Activated CD4-positive, alpha-beta T cell treated with anti-CD3 and anti-CD28 coated beads, Interleukin-2, amount 50 U/mL, for 24 hours (primary cell): ENCODE results near the gene TRPM2.

ENCODE experiments used
- DNase-seq, 2 donors: peaks; one replicate each; pipeline ENCODE4 v3.0.0-alpha.2; 2020; ENCODE audit warnings: low read depth in 1 of 2, low spot score in 1 of 2

TRPM2 gene

GRCh38 chr21:44374601-44375280, 21.3 kb downstream of the TRPM2 start:
- no peak for DNase-seq

- DNase-seq = no peak
These were observed 21.8 kb downstream of the TRPM2 start for GRCh38 chr21:44375281-44375651.

DNA sequence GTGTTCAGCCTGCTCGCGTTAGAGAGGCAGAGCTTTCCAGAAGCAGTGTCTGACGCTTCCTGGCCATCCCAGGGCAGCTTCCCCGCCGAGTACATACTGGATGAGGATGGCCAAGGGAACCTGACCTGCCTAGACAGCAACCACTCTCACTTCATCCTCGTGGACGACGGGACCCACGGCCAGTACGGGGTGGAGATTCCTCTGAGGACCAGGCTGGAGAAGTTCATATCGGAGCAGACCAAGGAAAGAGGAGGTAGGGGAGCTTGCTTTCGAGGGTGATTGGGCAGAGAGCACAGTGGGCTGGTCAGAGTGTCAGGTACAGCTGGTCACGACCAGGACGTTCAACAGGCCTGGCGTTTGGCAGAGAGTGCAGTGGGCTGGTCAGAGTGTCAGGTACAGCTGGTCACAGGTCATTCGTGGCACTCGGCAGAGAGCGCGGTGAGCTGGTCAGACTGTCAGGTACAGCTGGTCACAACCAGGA, 22.4 kb downstream of the TRPM2 start:
- DNase-seq = no peak

GRCh38 chr21:44376606-44377005, 23.2 kb downstream of the TRPM2 start:
- no peak for DNase-seq

DNA sequence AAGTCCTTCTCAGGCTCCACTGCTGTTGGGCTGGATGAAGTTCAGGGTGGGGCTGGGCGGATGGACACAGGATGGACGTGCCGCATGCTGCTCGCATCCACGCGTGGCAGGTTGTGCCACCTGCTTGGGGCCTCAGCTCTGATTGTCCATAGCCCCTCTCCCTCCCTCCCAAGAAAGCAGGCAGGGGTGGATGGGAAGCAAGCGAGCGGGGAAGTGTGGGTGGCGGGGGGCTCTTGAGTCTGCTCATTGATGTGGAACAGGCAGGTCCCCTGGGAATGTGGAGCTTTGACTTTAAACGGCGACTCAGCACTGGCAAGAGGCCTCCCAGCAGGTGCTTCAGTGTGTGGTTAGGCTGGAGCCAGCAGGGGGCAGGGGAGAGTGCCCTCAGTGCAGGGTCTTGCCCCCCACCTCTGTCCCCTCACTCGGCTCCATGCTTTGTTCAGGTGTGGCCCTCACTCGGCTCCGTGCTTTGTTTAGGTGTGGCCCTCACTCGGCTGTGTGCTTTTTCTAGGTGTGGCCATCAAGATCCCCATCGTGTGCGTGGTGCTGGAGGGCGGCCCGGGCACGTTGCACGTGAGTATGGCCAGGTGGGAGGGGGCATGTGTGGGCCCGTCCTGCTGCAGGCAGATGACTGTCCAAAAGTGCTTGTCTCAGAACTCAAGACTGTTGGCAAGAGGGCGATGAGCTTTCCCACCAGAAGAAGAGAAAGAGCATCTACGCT, 23.9 kb downstream of the TRPM2 start:
- no peak for DNase-seq

DNA sequence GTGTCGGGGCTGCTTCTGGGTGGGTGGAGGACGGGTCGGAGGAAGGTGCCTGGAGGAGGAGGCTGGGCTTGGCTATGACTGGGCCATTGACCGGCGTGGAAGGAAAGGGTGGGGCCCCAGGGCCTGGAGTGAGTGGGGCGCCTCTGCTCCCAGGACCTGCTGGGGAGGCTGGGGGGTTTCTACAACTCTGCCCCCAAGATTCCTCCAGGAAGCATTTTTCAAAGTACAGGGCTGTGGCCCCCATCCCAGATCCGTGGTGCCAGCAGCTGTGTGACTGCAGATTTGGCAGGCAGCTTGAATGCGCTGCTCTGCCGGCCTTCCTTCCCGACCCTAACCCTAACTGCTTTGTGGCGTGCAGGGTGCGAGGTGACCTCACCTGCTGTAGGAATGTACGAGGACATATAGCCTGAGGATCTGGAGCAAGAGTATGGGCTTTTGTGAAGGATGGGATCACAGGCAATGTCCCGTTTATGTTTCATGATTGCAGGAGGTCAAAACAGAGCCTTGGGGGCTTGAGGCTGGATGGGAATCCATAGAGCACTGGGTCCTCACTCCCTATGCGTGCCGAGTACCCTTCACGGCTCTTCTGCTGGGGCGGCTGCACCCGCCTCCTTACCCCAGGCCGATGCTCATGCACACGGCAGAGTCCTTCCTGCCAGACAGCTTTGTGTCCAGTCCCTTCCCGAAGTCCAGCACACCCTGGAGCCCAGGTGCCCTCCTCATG, 24.7 kb downstream of the TRPM2 start:
- DNase-seq = no peak

DNA sequence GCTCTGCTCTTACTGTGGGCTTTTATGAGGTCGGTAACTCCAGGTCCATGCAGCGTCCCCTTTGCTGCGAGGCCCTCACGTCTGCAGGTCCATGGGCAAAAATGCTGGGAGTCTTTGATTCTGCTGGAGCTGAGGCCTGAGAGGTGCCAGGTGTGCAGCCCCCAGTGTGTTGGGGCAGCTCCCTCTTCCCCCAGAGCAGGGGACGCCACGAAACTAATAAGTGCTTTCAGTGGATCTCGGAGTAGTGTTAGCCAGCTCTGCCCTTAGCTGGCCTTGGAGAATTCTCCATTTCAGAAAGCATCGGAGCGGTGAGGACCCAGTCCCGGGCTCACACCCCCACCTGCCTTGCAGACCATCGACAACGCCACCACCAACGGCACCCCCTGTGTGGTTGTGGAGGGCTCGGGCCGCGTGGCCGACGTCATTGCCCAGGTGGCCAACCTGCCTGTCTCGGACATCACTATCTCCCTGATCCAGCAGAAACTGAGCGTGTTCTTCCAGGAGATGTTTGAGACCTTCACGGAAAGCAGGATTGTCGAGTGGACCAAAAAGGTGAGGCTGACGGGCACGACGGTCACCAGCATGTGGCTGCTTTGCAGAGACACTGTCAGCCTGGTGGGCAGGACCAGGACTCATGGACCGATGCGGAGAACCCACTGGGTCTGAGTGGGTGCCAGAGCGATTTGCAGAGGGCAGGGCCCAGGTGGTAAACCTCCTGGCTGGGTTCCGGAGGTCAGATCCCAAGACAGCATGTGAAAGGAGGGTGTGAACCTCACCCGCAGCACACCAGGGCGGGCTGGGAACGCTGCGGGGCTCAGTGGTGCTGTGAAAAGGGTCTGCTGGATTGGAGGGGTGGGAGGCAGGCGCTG, 25.5 kb downstream of the TRPM2 start:
- DNase-seq = no peak

DNA sequence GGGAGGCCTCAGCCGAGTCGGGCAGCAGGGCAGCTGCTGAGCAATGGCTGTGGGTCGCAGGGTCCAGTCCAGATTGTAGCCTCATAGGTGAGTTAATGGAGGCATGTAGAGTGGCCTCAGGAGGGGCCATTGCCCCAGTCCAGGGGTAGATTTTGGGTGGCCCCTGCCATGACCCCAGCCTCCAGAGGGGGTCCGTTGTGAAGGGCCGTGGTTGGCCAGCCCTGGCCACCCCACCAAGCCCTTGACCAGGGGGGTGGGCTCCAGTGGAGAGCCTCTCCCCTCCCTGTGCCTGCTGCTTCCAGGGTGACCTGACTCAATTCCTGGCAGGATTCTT, 26.1 kb downstream of the TRPM2 start:
- DNase-seq = no peak

DNA sequence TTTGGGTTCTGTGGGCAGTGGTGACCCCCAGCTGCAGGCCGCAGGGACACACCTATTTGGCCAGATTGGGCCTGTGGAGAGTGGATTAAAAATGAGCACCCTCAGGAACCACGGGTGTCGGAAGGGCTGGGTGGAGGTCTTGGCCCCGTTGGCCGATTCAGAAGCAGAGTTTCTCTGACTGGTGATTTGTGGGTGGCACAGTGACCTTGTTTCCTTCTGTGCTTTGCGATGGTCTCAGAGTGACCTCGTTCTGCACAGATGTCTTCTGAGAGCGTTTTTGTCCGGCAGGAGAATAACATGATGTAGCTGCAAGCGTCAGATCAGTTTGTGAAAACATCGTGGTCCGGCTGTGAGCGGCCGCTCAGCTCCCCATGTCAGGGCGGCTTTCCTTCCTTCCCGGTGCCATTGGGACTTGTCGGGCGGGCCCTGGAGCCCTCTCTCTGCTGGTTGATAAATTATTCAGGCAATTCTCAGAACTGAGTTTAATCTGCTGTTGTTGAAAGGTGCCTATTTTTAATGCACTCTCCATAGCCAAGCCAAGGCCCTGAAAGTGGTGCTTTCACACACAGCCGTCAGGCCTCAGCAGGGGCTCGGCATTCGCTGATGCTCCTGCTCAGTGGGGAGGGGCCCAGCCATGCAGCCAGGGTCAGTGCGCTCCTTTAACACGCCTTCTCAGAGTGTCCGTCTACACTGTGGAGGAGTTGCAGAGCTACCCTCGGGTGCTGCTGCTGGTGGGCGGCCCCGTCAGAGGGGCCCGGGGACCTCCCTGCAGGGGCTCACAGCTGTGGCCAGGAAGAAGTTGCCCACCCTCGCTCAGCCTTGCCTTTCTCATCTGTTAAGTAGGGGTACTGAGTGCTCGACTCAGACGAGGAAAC, 26.8 kb downstream of the TRPM2 start:
- no peak for DNase-seq

DNA sequence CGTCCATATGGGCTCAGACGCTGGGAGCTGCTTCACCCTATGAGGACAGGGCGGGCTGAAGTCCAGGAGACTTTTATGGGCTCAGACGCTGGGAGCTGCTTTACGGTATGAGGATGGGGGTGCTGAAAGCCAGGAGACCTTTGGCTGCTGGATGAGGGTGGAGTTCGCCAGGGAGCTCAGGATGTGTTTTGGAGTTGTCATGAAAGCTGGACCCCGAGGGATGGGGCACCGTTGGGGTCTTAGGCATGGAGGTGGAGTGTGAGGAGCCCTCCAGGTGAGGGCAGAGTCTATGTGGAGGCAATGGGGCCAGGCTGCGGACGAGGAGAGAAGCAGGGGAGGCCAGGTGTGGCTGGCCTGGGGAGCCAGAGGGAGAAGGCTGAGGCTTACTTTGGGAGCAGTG, 27.5 kb downstream of the TRPM2 start:
- no peak for DNase-seq

GRCh38 chr21:44381874-44382273, 28.5 kb downstream of the TRPM2 start:
- no peak for DNase-seq

DNA sequence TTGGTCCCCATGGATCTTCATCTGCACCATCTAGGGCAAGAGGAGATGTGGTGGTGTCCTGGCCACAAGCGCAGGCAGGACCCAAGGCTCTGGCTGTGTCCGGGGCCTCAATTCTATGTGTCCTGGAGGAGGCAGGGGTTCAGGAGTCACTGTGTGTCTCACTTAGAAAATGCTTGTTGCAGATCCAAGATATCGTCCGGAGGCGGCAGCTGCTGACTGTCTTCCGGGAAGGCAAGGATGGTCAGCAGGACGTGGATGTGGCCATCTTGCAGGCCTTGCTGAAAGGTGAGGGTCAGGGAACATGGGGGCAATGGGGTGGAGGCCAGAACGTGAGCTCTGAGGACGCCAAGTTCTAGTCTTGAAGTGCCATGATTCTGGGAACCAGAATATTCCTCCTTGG, 29.1 kb downstream of the TRPM2 start:
- no peak for DNase-seq

- DNase-seq = no peak
These were observed 29.8 kb downstream of the TRPM2 start for GRCh38 chr21:44383216-44383615.

GRCh38 chr21:44384968-44385367, 31.5 kb downstream of the TRPM2 start:
- no peak for DNase-seq

GRCh38 chr21:44389335-44389734, 35.9 kb downstream of the TRPM2 start:
- DNase-seq = no peak

DNA sequence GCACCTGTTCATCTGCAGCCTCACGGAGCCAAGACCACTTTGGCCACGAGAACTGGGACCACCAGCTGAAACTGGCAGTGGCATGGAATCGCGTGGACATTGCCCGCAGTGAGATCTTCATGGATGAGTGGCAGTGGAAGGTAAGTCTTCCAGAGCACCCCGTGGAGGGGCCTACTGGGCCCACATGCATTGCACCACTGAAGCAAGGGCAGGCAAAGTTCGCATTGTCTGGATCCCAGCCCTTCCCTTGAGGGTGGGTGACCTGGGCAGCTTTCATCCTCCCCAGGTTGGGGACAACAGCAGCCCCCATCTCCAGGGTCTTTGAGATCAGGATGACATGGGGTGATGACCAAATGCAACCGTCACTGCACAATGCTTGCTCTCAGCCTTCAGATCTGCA, 37.5 kb downstream of the TRPM2 start:
- no peak for DNase-seq

GRCh38 chr21:44391345-44392091, 38.1 kb downstream of the TRPM2 start:
- no peak for DNase-seq

DNA sequence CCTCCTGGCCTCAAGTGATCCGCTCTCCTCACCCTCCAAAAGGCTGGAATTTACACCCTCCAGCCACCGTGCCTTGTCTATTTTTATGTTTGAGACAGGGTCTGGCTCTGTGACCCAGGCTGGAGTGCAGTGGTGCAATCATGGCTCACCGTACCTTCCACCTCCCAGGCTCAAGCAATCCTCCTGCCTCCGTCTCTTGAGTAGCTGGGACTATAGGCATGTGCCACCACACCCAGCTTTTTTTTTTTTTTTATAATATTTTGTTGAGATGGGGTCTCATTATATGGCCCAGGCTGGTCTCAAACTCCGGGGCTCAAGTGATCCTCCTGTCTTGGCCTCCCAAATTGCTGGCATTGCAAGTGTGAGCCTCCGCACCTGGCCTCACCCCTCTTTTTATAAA, 38.8 kb downstream of the TRPM2 start:
- no peak for DNase-seq

- no peak for DNase-seq
These were observed 39.5 kb downstream of the TRPM2 start for GRCh38 chr21:44392916-44393315.

DNA sequence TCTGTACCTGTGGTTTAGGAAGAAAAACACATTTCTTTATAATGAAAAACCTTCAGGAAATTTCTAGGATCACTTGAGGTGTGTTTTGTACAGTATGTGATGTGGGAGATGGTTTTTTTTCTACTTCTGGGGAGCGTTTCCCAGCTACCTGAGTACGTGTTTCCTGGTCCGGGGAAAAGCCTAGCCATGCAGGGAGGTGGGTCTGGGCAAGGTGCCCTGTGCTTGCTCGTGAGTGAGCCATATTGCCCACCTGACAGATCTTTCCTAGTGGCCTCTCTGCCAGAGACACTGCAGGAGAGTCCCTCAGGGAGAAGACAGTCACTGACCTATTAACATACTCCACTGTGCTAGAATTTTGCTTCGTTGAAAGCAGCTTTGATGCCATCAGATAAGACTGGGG, 41.3 kb downstream of the TRPM2 start:
- DNase-seq = no peak
